Body of pancreas (tissue), 4 donors: ENCODE results near the gene RAPGEF1. TPM values are rescaled to one million over a fixed set of nuclear protein-coding genes. Genes with fewer than 3 reads are reported as not detected.

ENCODE experiments used
- ATAC-seq: fragments of 150-250 bp; one replicate; pipeline ENCODE4 v1.9.1; 2016
- DNase-seq, 4 donors: peaks; one replicate each; pipeline ENCODE4 v3.0.0-alpha.2; 2019
- H3K27ac ChIP-seq, 4 donors: fragments of 200-600 bp; sonication (generic); 1 replicate in 3 of 4; 2 replicates in 1 of 4; pipeline versions ENCODE4 v1.5.1 to v1.6.1; 2016 to 2019; ENCODE audit warnings: mild to moderate bottlenecking in 1 of 4, mixed read lengths in 1 of 4, moderate library complexity in 1 of 4
- H3K27me3 ChIP-seq, 2 donors: fragments of 200-600 bp; sonication (generic); one replicate each; pipeline ENCODE4 v1.6.0; 2016; ENCODE audit warnings: mild to moderate bottlenecking in 1 of 2
- H3K36me3 ChIP-seq, 2 donors: fragments of 200-600 bp; sonication (generic); replicated peaks in 1 of 2; 2 replicates each; pipeline ENCODE4 v1.5.1; 2016; ENCODE audit warnings: low read depth in 2 of 2; ENCODE audit not compliant: insufficient read depth in 1 of 2
- H3K4me1 ChIP-seq: fragments of 200-600 bp; sonication (generic); one replicate; pipeline ENCODE4 v1.6.0; 2016
- H3K4me3 ChIP-seq, 2 donors: fragments of 200-600 bp; sonication (generic); 1 replicate in 1 of 2; 2 replicates in 1 of 2; pipeline ENCODE4 v1.5.1; 2016 to 2019
- H3K9me3 ChIP-seq, 3 donors: fragments of 200-600 bp; sonication (generic); 1 replicate in 2 of 3; 2 replicates in 1 of 3; pipeline ENCODE4 v1.5.1; 2016
- POLR2A ChIP-seq, 3 donors: fragments of 450-650 bp; IDR thresholded peaks; one replicate each; pipeline ENCODE4 v1.6.1; 2016; ENCODE audit warnings: antibody characterized with exemption in 3 of 3, mild to moderate bottlenecking in 2 of 3
- WGBS, 2 donors: methylation state at CpG; one replicate each; pipeline ENCODE4 v1.1.5; 2017; 5-methylcytosine and 5-hydroxymethylcytosine counted together
- intact Hi-C: fragments of 100-400 bp; cut with DNase I; formaldehyde crosslinking; loops from one replicate; pipeline ENCODE4 v1.15.1; 2023
- total RNA-seq, 2 donors: library from RNA; depleted of rRNA; stranded (reverse); fragments of >200 nt; gene quantifications; one replicate each; pipeline ENCODE4 v1.1.0, GENCODE V29; 2016
- TF ChIP-seq, protein P1 (sequence below), 7 experiments: fragments of 450-650 bp in 4 of 7; fragments of 200-600 bp in 3 of 7; sonication (generic) in 3 of 7; IDR thresholded peaks; one replicate each; pipeline ENCODE4 v1.5.1; 2016 to 2019; ENCODE audit warnings: antibody characterized with exemption in 7 of 7

Gene RAPGEF1
- total RNA-seq, 2 donors from 2014 or later, result 30.1 to 70.5 TPM

DNA sequence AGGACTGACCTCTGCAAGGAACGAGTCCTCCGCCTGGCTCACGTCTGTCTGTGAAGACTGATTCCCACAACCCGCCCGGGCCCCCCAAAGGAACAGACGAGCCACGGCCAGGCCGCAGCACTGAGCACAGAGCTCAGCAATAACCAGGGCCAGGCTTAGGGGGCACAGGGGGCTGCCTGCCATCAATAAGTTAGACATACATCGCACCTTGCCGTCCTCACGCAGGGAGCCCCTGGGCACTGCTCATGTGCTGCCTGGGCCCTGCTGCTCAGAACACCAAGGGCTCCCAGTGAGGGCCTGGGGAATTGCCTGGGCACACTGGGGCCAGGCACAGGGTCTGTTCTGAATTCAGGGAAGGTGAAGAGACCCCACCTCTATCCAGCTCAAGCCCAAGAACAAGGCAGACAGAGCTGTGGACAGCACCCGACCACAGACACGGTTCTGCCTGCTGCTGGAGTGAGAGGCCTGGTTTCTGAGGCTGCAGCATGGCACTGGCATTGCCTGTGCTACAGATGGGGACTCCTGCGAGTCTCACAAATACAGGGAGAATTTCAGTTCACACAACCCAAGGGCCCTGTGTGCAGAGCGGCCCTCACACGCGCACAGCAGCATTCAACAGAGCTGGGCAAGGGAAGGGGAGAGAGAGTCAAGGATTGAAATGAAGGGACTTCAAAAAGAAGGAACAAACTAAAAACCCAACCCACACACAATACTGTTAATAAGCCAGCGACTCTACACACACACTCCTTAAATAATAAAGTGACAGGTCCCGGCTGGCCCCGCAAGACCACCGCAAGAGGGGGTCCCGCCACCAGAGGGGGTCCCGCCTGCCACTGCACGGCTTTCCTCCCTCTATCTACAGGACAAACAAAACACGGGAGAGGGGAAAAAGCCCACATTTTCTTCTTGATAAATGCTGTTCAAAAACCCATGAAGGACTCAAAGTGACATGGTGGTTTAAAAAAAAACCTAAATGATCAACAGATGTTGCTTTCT lies 162.6 kb downstream of the RAPGEF1 start:
- TF ChIP-seq, protein P1, sequence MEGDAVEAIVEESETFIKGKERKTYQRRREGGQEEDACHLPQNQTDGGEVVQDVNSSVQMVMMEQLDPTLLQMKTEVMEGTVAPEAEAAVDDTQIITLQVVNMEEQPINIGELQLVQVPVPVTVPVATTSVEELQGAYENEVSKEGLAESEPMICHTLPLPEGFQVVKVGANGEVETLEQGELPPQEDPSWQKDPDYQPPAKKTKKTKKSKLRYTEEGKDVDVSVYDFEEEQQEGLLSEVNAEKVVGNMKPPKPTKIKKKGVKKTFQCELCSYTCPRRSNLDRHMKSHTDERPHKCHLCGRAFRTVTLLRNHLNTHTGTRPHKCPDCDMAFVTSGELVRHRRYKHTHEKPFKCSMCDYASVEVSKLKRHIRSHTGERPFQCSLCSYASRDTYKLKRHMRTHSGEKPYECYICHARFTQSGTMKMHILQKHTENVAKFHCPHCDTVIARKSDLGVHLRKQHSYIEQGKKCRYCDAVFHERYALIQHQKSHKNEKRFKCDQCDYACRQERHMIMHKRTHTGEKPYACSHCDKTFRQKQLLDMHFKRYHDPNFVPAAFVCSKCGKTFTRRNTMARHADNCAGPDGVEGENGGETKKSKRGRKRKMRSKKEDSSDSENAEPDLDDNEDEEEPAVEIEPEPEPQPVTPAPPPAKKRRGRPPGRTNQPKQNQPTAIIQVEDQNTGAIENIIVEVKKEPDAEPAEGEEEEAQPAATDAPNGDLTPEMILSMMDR (IDR thresholded peaks at IDR 0.05), result no peak
- TF ChIP-seq POLR2A (IDR thresholded peaks at IDR 0.05), result no peak
- intact Hi-C loops, result no loop called here
- Histone ChIP-seq H3K9me3 (no peaks in the 10 kb centered on the region), H3K27me3 (no peaks in the 10 kb centered on the region), H3K4me3 (no peak overlapping the region), H3K4me1 (no peaks in the 10 kb centered on the region), H3K36me3 (peaks cover 12 to 19% of the 10 kb centered on the region in 2 donors), H3K27ac (no peak overlapping the region)
- ATAC-seq, result no peak
- 75 to 83% methylated on average over 8 to 23 of the region's 25 CpGs for WGBS, 2 donors
- no peak for DNase-seq

DNA sequence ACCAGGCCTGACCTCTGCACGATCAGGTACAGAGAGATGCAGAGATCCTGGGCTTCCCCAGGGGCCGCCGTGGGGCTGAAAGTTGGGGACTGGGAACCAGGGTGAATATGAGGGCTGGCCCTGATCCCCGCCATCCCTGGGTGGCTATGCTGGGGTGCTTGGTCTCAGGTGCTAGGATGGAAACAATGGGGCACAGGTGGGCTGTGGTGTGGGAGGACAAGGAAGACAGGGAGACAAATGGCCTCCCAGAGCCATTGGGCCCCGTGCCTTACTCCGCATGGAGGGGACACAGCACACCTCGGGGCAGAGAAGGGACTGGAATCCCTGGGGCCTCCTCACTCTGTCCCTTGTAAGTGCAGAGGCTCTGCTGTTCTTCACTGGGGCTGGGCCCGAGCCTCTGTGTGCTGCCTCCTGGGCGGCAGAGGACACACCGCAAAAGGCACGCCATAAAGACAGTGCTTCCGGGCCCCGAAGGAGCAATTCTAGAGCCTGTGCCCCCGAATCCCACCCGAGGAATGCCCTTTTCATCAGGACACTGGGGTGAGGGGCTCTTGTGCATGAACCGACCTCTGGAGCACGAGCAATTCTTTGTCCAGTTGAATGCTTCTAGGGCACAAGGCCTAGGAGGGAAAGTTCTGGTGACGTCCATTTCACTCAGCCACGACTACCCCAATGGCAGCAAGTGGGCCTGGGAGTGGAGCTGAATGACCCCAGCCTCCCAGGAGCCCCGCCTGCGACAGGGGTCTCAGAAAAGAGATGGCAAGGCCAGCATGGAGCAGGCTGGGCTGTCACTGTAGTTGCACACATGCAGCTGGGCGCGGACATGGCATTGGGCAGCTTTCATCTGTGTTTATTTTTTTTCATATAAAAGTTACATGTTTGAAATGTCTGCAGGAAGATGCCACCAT lies 163.7 kb downstream of the RAPGEF1 start:
- H3K27me3 ChIP-seq, result no peaks in the 10 kb centered on the region
- H3K36me3 ChIP-seq, result peaks cover 12 to 14% of the 10 kb centered on the region in 2 donors
- ATAC-seq (no peak), DNase-seq (no peak)
- TF ChIP-seq POLR2A (IDR thresholded peaks at IDR 0.05), result no peak
- TF ChIP-seq, protein P1 (IDR thresholded peaks at IDR 0.05), result no peak
- no peaks in the 10 kb centered on the region for H3K4me1 ChIP-seq
- H3K27ac ChIP-seq, result no peak overlapping the region
- intact Hi-C loops, result no loop called here
- H3K4me3 ChIP-seq, result no peak overlapping the region
- no peaks in the 10 kb centered on the region for H3K9me3 ChIP-seq
- 93 to 94% methylated on average over 8 to 20 of the region's 23 CpGs for WGBS, 2 donors

DNA sequence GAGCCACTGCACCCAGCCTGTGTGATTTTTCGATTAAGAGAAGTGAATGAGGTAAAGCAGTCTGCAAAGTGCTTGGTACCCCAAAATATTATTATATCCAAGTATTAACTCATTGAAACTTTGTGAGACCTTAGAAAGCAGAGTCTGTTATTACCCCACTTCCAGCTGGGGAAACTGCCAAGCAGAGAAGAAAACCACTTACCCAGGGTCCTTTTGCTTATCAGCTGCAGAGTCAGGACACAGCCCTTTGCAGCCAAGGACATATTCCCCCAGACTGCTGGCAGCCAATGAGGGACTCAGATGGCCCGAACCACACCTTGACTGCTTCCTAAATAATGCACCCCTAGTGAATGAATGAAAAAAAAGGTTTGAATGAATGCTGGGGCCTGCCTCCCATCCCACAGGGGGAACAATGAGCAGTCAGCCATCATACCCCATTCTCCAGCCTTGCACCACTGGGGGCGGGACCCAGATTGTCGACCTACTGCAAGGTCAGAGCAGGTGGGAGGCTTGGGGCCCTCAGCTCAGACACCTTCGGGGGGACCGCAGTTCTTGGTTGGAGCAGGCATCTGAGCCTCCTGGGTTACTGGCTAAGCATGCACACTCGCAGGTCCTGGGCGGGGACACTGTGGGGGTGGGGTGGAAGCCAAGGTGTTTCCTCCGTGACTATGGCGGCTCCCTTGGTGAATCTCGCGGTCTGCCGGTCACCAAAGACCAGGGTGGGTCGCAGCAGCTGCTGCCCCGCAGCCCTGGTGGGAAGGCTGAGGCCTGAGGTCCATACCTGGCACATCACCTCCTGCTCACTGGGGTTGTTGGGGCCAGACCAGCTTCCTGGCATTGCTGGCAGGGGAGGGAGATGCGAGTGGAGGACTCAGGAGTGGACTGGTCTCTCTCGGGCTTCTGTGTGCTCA lies 164.9 kb downstream of the RAPGEF1 start:
- intact Hi-C loops, result no loop called here
- no peaks in the 10 kb centered on the region for H3K4me1 ChIP-seq
- TF ChIP-seq POLR2A (IDR thresholded peaks at IDR 0.05), result no peak
- TF ChIP-seq, protein P1 (IDR thresholded peaks at IDR 0.05), result no peak
- WGBS, 2 donors, result 86 to 92% methylated on average over 7 to 17 of the region's 17 CpGs
- H3K27me3 ChIP-seq, result no peaks in the 10 kb centered on the region
- DNase-seq, result no peak
- no peak for ATAC-seq
- no peak overlapping the region for H3K27ac ChIP-seq
- peaks cover 6 to 12% of the 10 kb centered on the region in 2 donors for H3K36me3 ChIP-seq
- no peak overlapping the region for H3K4me3 ChIP-seq
- no peaks in the 10 kb centered on the region for H3K9me3 ChIP-seq

DNA sequence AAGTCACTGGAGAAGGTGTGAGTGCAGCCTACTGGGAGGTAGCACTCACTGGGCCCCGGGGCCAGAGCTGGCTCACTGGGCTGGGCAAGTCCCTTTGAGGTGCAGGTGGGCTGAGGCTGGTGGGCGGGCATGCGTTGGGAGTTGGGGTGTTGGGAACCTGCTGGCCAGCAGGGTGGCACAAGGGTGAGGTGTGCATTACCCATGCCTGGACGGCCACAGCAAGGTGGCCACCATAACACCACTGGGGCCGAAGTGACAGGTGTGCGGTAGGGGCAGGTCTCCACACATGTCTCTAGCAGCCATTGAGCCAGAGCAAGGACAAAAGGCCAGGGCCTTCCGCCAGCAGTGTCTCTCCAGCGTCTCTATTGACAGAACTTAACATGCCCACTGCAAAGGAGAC lies 172.0 kb downstream of the RAPGEF1 start:
- DNase-seq (no peak), ATAC-seq (no peak)
- H3K27ac ChIP-seq, result no peak overlapping the region
- TF ChIP-seq, protein P1 (IDR thresholded peaks at IDR 0.05), result no peak
- no peak for TF ChIP-seq POLR2A (IDR thresholded peaks at IDR 0.05)
- no peaks in the 10 kb centered on the region for H3K9me3 ChIP-seq
- no peaks in the 10 kb centered on the region for H3K36me3 ChIP-seq
- H3K4me3 ChIP-seq, result no peak overlapping the region
- no peaks in the 10 kb centered on the region for H3K4me1 ChIP-seq
- intact Hi-C loops, result no loop called here
- WGBS, 2 donors, result 92 to 97% methylated on average over 3 to 8 of the region's 8 CpGs
- no peaks in the 10 kb centered on the region for H3K27me3 ChIP-seq
